ENCODE data around the gene SYT6. TPM values are rescaled to one million over a fixed set of nuclear protein-coding genes. Genes with fewer than 3 reads are reported as not detected.

Gene SYT6
- total and polyA plus RNA-seq, 2 of the 13 experiments (the other 11 are each of a cell fraction or from before 2014, with no cell fraction given) = not detected

- TF ChIP-seq MTERF4 (CRISPR knock-in tag; IDR thresholded peaks at IDR 0.05) (no peak), NFKB2 (CRISPR knock-in tag; IDR thresholded peaks at IDR 0.05; ENCODE audit: borderline replicate concordance) (no peak)
These were observed 13.6 kb upstream of the SYT6 start (continued) for GRCh38 chr1:114167226-114167625.

- BruUV-seq (replicated peaks) = no TSS peak
- H3K9ac ChIP-seq (ENCODE audit: insufficient read depth, low read depth, low read length) = no peak overlapping the region
- intact Hi-C loops (cut with micrococcal nuclease; ENCODE audit: unreplicated experiment) = no loop called here
- no peak overlapping the region for H3K4me3 ChIP-seq (replicated peaks in 1 of 3; ENCODE audit: insufficient read depth in 1 of 3, low read depth in 2 of 3, low read length in 3 of 3)
- TF ChIP-seq RARA (CRISPR knock-in tag; IDR thresholded peaks at IDR 0.05) = peak; percentile 48; the same call in 1 of the 2 replicates
- peak in 1 of 2 experiments; percentile 14; a peak in 1 of 4 replicates for TF ChIP-seq NR2F1 (CRISPR knock-in tag; IDR thresholded peaks at IDR 0.05)
- no peak for TF ChIP-seq HNRNPH1 (optimal IDR thresholded peaks at IDR 0.05; ENCODE audit: low read depth, low read length)
- TF ChIP-seq EED (CRISPR knock-in tag; IDR thresholded peaks at IDR 0.05) = no peak
- TF ChIP-seq TEAD2 (CRISPR knock-in tag; IDR thresholded peaks at IDR 0.05) = no peak
- TF ChIP-seq SMAD3 (CRISPR knock-in tag; IDR thresholded peaks at IDR 0.05) = no peak
- no peak for TF ChIP-seq ZNF782 (CRISPR knock-in tag; IDR thresholded peaks at IDR 0.05; ENCODE audit: borderline replicate concordance)
- no peaks in the 10 kb centered on the region for H4K20me1 ChIP-seq (ENCODE audit: insufficient read depth, low read length)
- no peaks in the 10 kb centered on the region for H3K9me3 ChIP-seq (ENCODE audit: low read length)
- ChIA-PET POLR2A (no interaction called here), CTCF (ENCODE audit: low intra/inter-chr PET ratio, low total read pairs) (no interaction called here)
- H3K27me3 ChIP-seq (ENCODE audit: control insufficient read depth in 1 of 2, insufficient read depth in 2 of 2, low read length in 2 of 2) = 0 out of 5 replicates have a peak, but pooled peaks cover 0 to 6% of the 10 kb centered on the region in 2 experiments
- H2AFZ ChIP-seq (ENCODE audit: low read length) = no peak overlapping the region
- ATAC-seq = no peak
- 0 out of 2 replicates have a peak, but pooled peaks cover 5% of the 10 kb centered on the region for H3K4me1 ChIP-seq (ENCODE audit: insufficient read depth, low read length)
- 13% methylated on average over 3 of the region's 3 CpGs for WGBS (ENCODE audit: low lambda C conversion rate)
- H3K36me3 ChIP-seq (replicated peaks in 1 of 2; ENCODE audit: control insufficient read depth in 1 of 2, insufficient read depth in 2 of 2, low read length in 2 of 2) = no peaks in the 10 kb centered on the region
- DNase-seq (ENCODE audit: low spot score) = peak; percentile 4
- no peak overlapping the region for H3K27ac ChIP-seq (ENCODE audit: extremely low read length, insufficient read depth, low read length)
- no peak overlapping the region for H3K4me2 ChIP-seq (ENCODE audit: low read depth, low read length)
- no peak for FAIRE-seq
- H3K79me2 ChIP-seq (ENCODE audit: insufficient read depth, low read length) = no peaks in the 10 kb centered on the region
- in situ Hi-C loops (cut with HindIII; ENCODE audit: extremely low pct_ligation_motif_present, low pct_unique_long_range_greater_than_20kb) = no loop called here
These were observed 11.3 kb upstream of the SYT6 start for GRCh38 chr1:114164840-114165543.

Measured in HepG2 (cell line).